Pancreas (tissue), 10 donors: ENCODE data around the gene RUBCN. TPM values are rescaled to one million over a fixed set of nuclear protein-coding genes. Genes with fewer than 3 reads are reported as not detected.

Experiments
- ATAC-seq, 4 donors: fragments of 200-7000 bp; cut with Tn5 transposase; one replicate each; pipeline versions ENCODE4 v1.8.0 to v1.9.1; 2020; ENCODE audit warnings: mild to moderate bottlenecking in 4 of 4, moderate library complexity in 4 of 4
- DNase-seq, 6 donors: peaks; one replicate each; pipeline ENCODE4 v3.0.0-alpha.2; 2020
- FAIRE-seq: peaks from 2 replicates; lab custom pipeline; 2012; peaks lifted over from hg19 to GRCh38; lab: Jason Lieb, UNC
- H3K27ac ChIP-seq, 4 donors: fragments of 200-600 bp; sonication (generic); 1 replicate in 3 of 4; 2 replicates in 1 of 4; pipeline versions ENCODE4 v1.5.0 to v1.8.0; 2020
- H3K27me3 ChIP-seq, 4 donors: fragments of 200-600 bp; one replicate each; pipeline ENCODE4 v1.8.0; 2021
- H3K36me3 ChIP-seq, 3 donors: fragments of 200-600 bp; sonication (generic) in 1 of 3; one replicate each; pipeline versions ENCODE4 v1.5.0 to v1.8.0; 2020 to 2021
- H3K4me1 ChIP-seq, 3 donors: fragments of 200-600 bp; one replicate each; pipeline ENCODE4 v1.8.0; 2021
- H3K4me3 ChIP-seq, 4 donors: fragments of 200-600 bp; sonication (generic) in 2 of 4; one replicate each; pipeline versions ENCODE4 v1.5.0 to v1.8.0; 2020 to 2021
- H3K9me3 ChIP-seq, 4 donors: fragments of 200-600 bp; one replicate each; pipeline ENCODE4 v1.8.0; 2021
- WGBS, 2 donors: extraction: QIAGEN DNeasy Blood & Tissue Kit; methylation state at CpG; one replicate each; pipeline ENCODE4 v1.1.7; 2013; 5-methylcytosine and 5-hydroxymethylcytosine counted together
- intact Hi-C, 3 donors: fragments of 100-400 bp; cut with DNase I; formaldehyde crosslinking; loops; one replicate each; pipeline versions ENCODE4 v1.11.1 to v1.14.2; 2022
- polyA plus RNA-seq, 2 donors: library from polyadenylated mRNA; stranded (reverse); fragments of 200-250 nt; gene quantifications; one replicate each; pipeline ENCODE4 v1.2.3, GENCODE V29; 2013
- total RNA-seq, 6 donors: library from RNA; stranded (reverse); fragmentation: NEBNext Ultra II Directional in 4 of 6; extraction: Animal tissue kit (Norgen Biotek cat#: 25700) in 4 of 6; gene quantifications; one replicate each; pipeline versions ENCODE4 v1.2.1 to v1.2.4, GENCODE V29; 2021 to 2023
- TF ChIP-seq, protein P1 (sequence below), 4 donors: fragments of 200-600 bp; sonication (generic) in 3 of 4; IDR thresholded peaks; one replicate each; pipeline versions ENCODE4 v1.5.0 to v1.8.0; 2021; ENCODE audit warnings: antibody characterized with exemption in 4 of 4
- donor health status: healthy with polysubstance abuse.
- donor health status: DM: no; HTN: no; CAD: no; lungs with moderate emphysema.
- donor health status: DM: no; HTN: no; CAD: no.
- donor health status: control.
- donor health status: control.
- donor health status: Bipolar disorder and iron deficiency.
- donor health status: DM: yes; HTN: yes; CAD: no.
- donor health status: DM: no; HTN: no; CAD: no.
- donor health status: DM: no; HTN: no; CAD: no.
- donor health status: DM: yes; HTN: yes; CAD: no.

Gene RUBCN
- total and polyA plus RNA-seq, 8 donors: 8.6 to 14.1 (median 13.0) TPM

DNA sequence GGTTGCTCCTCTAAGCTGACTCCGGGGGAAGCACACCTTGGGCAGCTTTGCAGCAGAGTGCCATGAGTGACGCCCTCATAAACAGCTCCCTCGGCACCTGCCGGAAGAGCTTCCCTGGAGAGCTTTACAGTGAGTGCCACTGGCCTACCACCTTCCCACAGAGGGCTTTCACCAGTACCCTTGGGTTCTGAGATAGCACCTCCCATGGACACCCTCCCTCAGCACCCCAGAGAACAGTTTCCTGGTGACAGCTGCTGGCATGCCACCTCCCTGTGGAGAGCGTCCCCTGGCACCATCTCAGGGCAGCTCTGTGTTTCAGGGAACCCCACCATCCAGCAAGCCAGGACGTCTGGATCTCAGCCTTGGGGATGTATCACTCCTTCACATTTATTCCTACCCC is 49.1 kb downstream of the RUBCN start:
- ATAC-seq: no peak
- FAIRE-seq: no peak
- no peaks in the 10 kb centered on the region for H3K36me3 ChIP-seq

DNA sequence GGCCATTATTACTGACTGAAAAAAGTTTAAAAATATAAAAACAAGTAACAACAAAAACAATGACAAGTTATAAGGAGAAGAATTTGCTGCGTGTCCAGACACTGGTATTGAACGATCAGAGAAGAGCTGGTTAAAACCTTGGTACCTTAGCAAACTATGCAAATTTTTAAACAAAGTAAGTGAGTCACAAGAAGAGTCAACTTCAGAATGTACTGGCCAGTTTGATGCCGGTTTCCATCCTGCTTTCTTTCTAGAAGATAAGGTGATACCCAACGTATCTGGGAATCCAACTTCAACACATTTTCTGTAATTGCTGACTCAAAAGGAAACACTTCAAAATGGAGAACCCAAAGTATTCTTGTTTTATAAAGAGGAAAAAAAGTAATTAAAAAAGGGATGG is 49.8 kb downstream of the RUBCN start:
- H3K27me3 ChIP-seq: no peaks in the 10 kb centered on the region
- no peak overlapping the region for H3K4me3 ChIP-seq
- DNase-seq (no peak), ATAC-seq (no peak), FAIRE-seq (no peak)
- H3K36me3 ChIP-seq: no peaks in the 10 kb centered on the region
- no peaks in the 10 kb centered on the region for H3K9me3 ChIP-seq
- H3K4me1 ChIP-seq: peaks cover 0 to 6% (median 0%) of the 10 kb centered on the region in 3 donors
- no peak overlapping the region for H3K27ac ChIP-seq
- 90% methylated on average over 4 of the region's 4 CpGs for WGBS, 2 donors
- intact Hi-C loops: no loop called here
- TF ChIP-seq, protein P1, sequence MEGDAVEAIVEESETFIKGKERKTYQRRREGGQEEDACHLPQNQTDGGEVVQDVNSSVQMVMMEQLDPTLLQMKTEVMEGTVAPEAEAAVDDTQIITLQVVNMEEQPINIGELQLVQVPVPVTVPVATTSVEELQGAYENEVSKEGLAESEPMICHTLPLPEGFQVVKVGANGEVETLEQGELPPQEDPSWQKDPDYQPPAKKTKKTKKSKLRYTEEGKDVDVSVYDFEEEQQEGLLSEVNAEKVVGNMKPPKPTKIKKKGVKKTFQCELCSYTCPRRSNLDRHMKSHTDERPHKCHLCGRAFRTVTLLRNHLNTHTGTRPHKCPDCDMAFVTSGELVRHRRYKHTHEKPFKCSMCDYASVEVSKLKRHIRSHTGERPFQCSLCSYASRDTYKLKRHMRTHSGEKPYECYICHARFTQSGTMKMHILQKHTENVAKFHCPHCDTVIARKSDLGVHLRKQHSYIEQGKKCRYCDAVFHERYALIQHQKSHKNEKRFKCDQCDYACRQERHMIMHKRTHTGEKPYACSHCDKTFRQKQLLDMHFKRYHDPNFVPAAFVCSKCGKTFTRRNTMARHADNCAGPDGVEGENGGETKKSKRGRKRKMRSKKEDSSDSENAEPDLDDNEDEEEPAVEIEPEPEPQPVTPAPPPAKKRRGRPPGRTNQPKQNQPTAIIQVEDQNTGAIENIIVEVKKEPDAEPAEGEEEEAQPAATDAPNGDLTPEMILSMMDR (IDR thresholded peaks at IDR 0.05): no peak

More for the DNA sequence above, 49.1 kb downstream of the RUBCN start:
- TF ChIP-seq, protein P1 (IDR thresholded peaks at IDR 0.05): no peak
- intact Hi-C loops: no loop called here
- no peaks in the 10 kb centered on the region for H3K9me3 ChIP-seq
- no peaks in the 10 kb centered on the region for H3K4me1 ChIP-seq
- H3K27ac ChIP-seq: no peak overlapping the region
- DNase-seq: no peak
- no peak overlapping the region for H3K4me3 ChIP-seq
- no peaks in the 10 kb centered on the region for H3K27me3 ChIP-seq
- 95 to 96% methylated on average over 6 of the region's 6 CpGs for WGBS, 2 donors

DNA sequence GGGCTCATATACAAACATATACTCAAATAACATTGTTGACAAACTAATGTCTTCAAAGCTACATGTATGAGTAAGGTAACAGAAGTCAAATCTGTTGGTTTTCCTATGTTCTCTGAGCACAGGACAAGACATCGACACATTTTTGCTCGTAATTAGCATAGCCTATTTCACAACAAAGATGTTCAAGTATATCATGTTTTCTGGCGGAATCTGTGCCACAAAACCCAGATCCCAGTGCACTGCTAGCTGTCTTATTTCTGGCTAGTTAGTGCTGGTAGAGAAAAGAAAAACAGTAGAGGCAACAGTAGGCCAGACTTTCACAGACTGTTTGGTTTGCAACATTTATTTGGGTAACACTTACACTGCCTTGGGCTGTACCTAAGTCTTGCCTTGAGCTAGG is 51.2 kb downstream of the RUBCN start:
- H3K4me3 ChIP-seq: no peak overlapping the region
- no peak overlapping the region for H3K27ac ChIP-seq
- no peak for FAIRE-seq
- H3K9me3 ChIP-seq: no peaks in the 10 kb centered on the region
- TF ChIP-seq, protein P1 (IDR thresholded peaks at IDR 0.05): no peak
- H3K36me3 ChIP-seq: no peaks in the 10 kb centered on the region
- WGBS, 2 donors: 92 to 97% methylated on average over 3 of the region's 3 CpGs
- DNase-seq: no peak
- ATAC-seq: no peak
- no peaks in the 10 kb centered on the region for H3K27me3 ChIP-seq
- peaks cover 0 to 10% (median 5%) of the 10 kb centered on the region in 3 donors for H3K4me1 ChIP-seq
- intact Hi-C loops: no loop called here

DNA sequence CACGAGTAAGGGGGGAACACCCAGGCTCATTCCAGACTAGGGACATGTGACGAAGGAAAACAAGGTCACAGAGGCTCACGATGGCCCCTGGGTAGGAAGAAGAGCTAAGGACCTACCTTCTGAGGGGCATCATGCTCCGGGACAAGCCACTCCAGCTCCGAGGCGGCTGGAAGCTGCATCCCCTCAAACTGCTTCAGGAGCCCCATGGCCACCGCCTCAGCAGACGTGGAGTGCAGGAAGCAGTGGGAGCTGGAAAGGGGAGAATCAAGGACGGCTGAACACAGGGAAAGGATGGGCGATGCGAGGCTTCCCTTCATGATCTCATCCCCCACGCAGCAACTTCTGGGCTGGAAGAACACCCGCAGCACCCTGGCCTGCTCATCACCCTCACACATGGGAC is 53.5 kb downstream of the RUBCN start:
- no peak for FAIRE-seq
- no peak for DNase-seq
- peaks cover 0 to 10% (median 5%) of the 10 kb centered on the region in 3 donors for H3K4me1 ChIP-seq
- no peak overlapping the region for H3K4me3 ChIP-seq
- no peak overlapping the region for H3K27ac ChIP-seq
- H3K36me3 ChIP-seq: no peaks in the 10 kb centered on the region
- no peaks in the 10 kb centered on the region for H3K9me3 ChIP-seq
- intact Hi-C loops: no loop called here
- TF ChIP-seq, protein P1 (IDR thresholded peaks at IDR 0.05): no peak
- H3K27me3 ChIP-seq: no peaks in the 10 kb centered on the region
- no peak for ATAC-seq
- WGBS, 2 donors: 91 to 92% methylated on average over 13 of the region's 13 CpGs

DNA sequence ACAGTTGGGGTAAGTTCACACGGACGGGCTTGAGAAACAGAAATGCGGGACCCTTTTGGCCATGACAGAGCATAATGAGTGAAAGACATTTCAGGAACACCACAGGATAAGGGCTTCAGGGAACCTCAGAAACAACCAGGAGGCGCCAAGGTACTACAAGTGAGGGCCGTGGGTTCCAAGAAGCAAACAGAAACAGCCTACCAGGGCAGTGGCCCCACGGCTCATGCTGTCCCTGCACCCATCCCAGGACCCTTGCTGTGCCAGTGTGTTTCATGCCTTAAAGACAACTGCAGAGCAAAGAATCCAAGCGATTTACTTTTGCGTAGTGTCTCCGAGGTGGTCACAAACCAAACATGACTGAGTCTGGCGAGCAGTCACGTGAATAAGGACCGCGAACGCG is 54.0 kb downstream of the RUBCN start:
- H3K4me3 ChIP-seq: no peak overlapping the region
- peaks cover 0 to 10% (median 5%) of the 10 kb centered on the region in 3 donors for H3K4me1 ChIP-seq
- 95 to 97% methylated on average over 15 of the region's 15 CpGs for WGBS, 2 donors
- FAIRE-seq (no peak), DNase-seq (no peak), ATAC-seq (no peak)
- no peaks in the 10 kb centered on the region for H3K36me3 ChIP-seq
- no peak overlapping the region for H3K27ac ChIP-seq
- TF ChIP-seq, protein P1 (IDR thresholded peaks at IDR 0.05): no peak
- intact Hi-C loops: no loop called here
- H3K27me3 ChIP-seq: no peaks in the 10 kb centered on the region
- no peaks in the 10 kb centered on the region for H3K9me3 ChIP-seq
